A673 (cell line): ENCODE data around the gene PTGDS. TPM values are rescaled to one million over a fixed set of nuclear protein-coding genes. Genes with fewer than 3 reads are reported as not detected.
A peak's percentile ranks its signal among the peaks of the same experiment; 100 is the strongest.

Source experiments
- BruUV-seq: library from RNA; stranded (reverse); fragments of 400-500 nt; replicated peaks from 2 replicates; lab custom pipeline; 2021; lab: Mats Ljungman, UMichigan
- CTCF ChIA-PET: fragments of 300-600 bp; sonication (Branson Sonifier 250); formaldehyde crosslinking; loops from one replicate; lab custom pipeline; 2022; ENCODE audit warnings: antibody characterized with exemption; lab: Charles Lee
- POLR2A ChIA-PET: fragments of 300-600 bp; sonication (Branson Sonifier 250); formaldehyde crosslinking; loops from one replicate; lab custom pipeline; 2022; ENCODE audit warnings: antibody characterized with exemption; ENCODE audit not compliant: low non-redundant PET; lab: Charles Lee
- DNase-seq: peaks from one replicate; pipeline ENCODE4 v3.0.0-alpha.2; 2015; ENCODE audit warnings: low spot score
- H3K27ac ChIP-seq: fragments of 200-600 bp; sonication (generic); 2 replicates; pipeline ENCODE4 v1.5.1; 2016; ENCODE audit warnings: mixed run types, low read depth, mild to moderate bottlenecking, mixed read lengths, antibody characterized with exemption, low read length; ENCODE audit not compliant: poor library complexity, severe bottlenecking
- H3K27me3 ChIP-seq: fragments of 200-600 bp; sonication (generic); replicated peaks from 2 replicates; pipeline ENCODE4 v1.6.1; 2017; ENCODE audit warnings: mixed run types, low read depth, mild to moderate bottlenecking, mixed read lengths, antibody characterized with exemption, low read length; ENCODE audit not compliant: insufficient read depth, poor library complexity
- H3K36me3 ChIP-seq: fragments of 200-600 bp; sonication (generic); 2 replicates; pipeline ENCODE4 v1.6.1; 2016; ENCODE audit warnings: mixed run types, mild to moderate bottlenecking, mixed read lengths, antibody characterized with exemption, low read length; ENCODE audit not compliant: insufficient read depth, poor library complexity, severe bottlenecking
- H3K4me1 ChIP-seq: fragments of 200-600 bp; sonication (generic); 2 replicates; pipeline ENCODE4 v1.6.1; 2017; ENCODE audit warnings: mixed run types, mild to moderate bottlenecking, mixed read lengths, antibody characterized with exemption, low read length; ENCODE audit not compliant: insufficient read depth, poor library complexity, severe bottlenecking
- H3K4me3 ChIP-seq: fragments of 200-600 bp; sonication (generic); 2 replicates; pipeline ENCODE4 v1.5.1; 2016; ENCODE audit warnings: low read depth, mixed run types, mild to moderate bottlenecking, mixed read lengths, low read length; ENCODE audit not compliant: poor library complexity, severe bottlenecking
- H3K9me3 ChIP-seq: fragments of 200-600 bp; sonication (generic); 2 replicates; pipeline ENCODE4 v1.6.1; 2016; ENCODE audit warnings: mixed run types, low read depth, mild to moderate bottlenecking, mixed read lengths, antibody characterized with exemption, low read length; ENCODE audit not compliant: poor library complexity, severe bottlenecking
- CTCF ChIP-seq: fragments of 300-800, 200-600 bp; sonication (generic); conservative IDR thresholded peaks from 2 replicates; pipeline ENCODE4 v1.5.1; 2017; ENCODE audit warnings: low read depth, mild to moderate bottlenecking, antibody characterized with exemption, low read length, moderate library complexity, mixed read lengths
- EZH2 ChIP-seq: fragments of 200-600 bp; sonication (generic); IDR thresholded peaks from 2 replicates; pipeline ENCODE4 v1.6.1; 2017; ENCODE audit warnings: borderline replicate concordance, low read depth, mild to moderate bottlenecking, mixed read lengths, antibody characterized with exemption, low read length; ENCODE audit not compliant: poor library complexity, severe bottlenecking
- intact Hi-C: fragments of 100-400 bp; cut with micrococcal nuclease; formaldehyde crosslinking; loops from one replicate; pipeline ENCODE4 v1.10.0; 2022; ENCODE audit not compliant: unreplicated experiment
- total RNA-seq: library from RNA; stranded (reverse); gene quantifications from 2 replicates; pipeline ENCODE4 v1.2.3, GENCODE V29; 2021

PTGDS gene
- total RNA-seq, 1 experiment from 2014 or later: not detected

GRCh38 chr9:136944212-136944518 is 33.1 kb upstream of the PTGDS start:
- Histone ChIP-seq H3K27me3 (no peaks in the 10 kb centered on the region), H3K36me3 (peaks cover 33% of the 10 kb centered on the region), H3K4me3 (peak overlapping the region; percentile 92), H3K9me3 (no peaks in the 10 kb centered on the region), H3K4me1 (no peaks in the 10 kb centered on the region), H3K27ac (peak overlapping the region; percentile 90)
- POLR2A ChIA-PET: no interaction called here
- peak; percentile 52 for DNase-seq
- no TSS peak for BruUV-seq
- intact Hi-C loops: no loop called here
- CTCF ChIA-PET: no interaction called here
- no peak for TF ChIP-seq CTCF
- no peak for TF ChIP-seq EZH2

- Histone ChIP-seq H3K4me1 (no peaks in the 10 kb centered on the region), H3K27ac (peak within 1 kb of the TSS; percentile 90), H3K4me3 (peak within 1 kb of the TSS; percentile 92), H3K36me3 (peaks cover 32% of the 10 kb centered on the region), H3K9me3 (no peaks in the 10 kb centered on the region), H3K27me3 (no peaks in the 10 kb centered on the region)
- ChIA-PET CTCF (interaction anchor here (0.6 kb wide), 1 partner anchor 36 kb away, joined by 4 read pairs; no protein-coding TSS in a partner anchor), POLR2A (no interaction called here)
- BruUV-seq: no TSS peak
- intact Hi-C loops: no loop called here
- TF ChIP-seq EZH2: no peak
- peak; percentile 98 for TF ChIP-seq CTCF
- DNase-seq: peak; percentile 97
These were observed 32.6 kb upstream of the PTGDS start, which contains the start of the genes C8G and FBXW5 for GRCh38 chr9:136944519-136945332. C8G (plus strand) TSS chr9:136945243; CDS start chr9:136945321, 78 bp downstream. FBXW5 (minus strand) TSS chr9:136944738; CDS start chr9:136944083, 655 bp downstream.

GRCh38 chr9:136945333-136946227 is 31.7 kb upstream of the PTGDS start:
- ChIA-PET CTCF (interaction anchor here (0.6 kb wide), 1 partner anchor 37 kb away, joined by 4 read pairs; no protein-coding TSS in a partner anchor), POLR2A (no interaction called here)
- H3K9me3 ChIP-seq: no peaks in the 10 kb centered on the region
- no peak overlapping the region for H3K27ac ChIP-seq
- no peaks in the 10 kb centered on the region for H3K4me1 ChIP-seq
- no peak for TF ChIP-seq EZH2
- TF ChIP-seq CTCF: no peak
- no TSS peak for BruUV-seq
- peaks cover 23% of the 10 kb centered on the region for H3K36me3 ChIP-seq
- no peak overlapping the region for H3K4me3 ChIP-seq
- intact Hi-C loops: no loop called here
- H3K27me3 ChIP-seq: no peaks in the 10 kb centered on the region
- no peak for DNase-seq
